ENCODE measurements around the gene ADGRF1.

Gene ADGRF1

DNA sequence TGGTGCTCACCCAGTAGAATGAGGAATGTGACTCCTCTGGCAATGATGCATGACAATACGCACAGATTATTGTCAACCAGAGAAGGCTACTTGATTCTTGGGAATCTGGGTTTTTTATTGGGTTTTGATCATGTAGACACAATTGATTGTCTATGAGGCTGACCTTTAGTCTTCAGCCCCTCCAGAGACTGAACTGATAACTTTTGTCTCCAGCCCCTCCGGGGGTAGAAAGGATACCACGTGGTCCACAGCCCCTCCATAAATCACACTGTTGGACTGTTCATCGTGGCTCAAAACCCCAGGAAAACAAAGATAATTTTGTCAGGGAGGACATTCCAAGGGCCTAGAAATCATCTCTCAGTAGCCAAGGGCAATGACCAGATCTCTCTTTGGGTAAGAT, 62.9 kb downstream of the ADGRF1 start:
- no peak for DNase-seq (ENCODE audit: low read depth, low spot score)

DNA sequence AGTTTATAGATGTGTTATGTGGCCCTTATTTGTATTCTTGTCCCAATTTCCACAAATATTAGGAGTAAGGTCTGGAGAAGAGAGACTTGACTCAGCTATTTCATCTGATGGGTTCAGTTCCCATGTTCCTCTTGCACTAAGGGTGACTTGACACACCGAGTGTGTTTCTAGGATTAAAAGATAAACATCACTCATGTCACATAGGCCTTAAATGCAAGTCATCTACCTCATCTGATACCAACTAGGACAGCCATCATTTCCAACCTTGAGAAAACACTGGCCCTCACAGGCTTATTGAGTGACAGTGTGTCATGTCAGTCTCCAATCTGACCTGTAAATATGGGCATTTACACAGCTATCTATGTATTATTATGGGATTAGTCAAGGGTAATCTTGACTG, 67.3 kb downstream of the ADGRF1 start:
- DNase-seq (ENCODE audit: low read depth, low spot score): no peak

- no peak for DNase-seq (ENCODE audit: low read depth, low spot score)
Measured at GRCh38 chr6:46973029-46973428, 69.1 kb downstream of the ADGRF1 start.

GRCh38 chr6:46972531-46972930, 69.6 kb downstream of the ADGRF1 start:
- DNase-seq (ENCODE audit: low read depth, low spot score): no peak

- DNase-seq (ENCODE audit: low read depth, low spot score): no peak
Measured at GRCh38 chr6:46969206-46969605, 72.9 kb downstream of the ADGRF1 start.

- DNase-seq (ENCODE audit: low read depth, low spot score): no peak
Measured at GRCh38 chr6:46967826-46968349, 74.2 kb downstream of the ADGRF1 start.

DNA sequence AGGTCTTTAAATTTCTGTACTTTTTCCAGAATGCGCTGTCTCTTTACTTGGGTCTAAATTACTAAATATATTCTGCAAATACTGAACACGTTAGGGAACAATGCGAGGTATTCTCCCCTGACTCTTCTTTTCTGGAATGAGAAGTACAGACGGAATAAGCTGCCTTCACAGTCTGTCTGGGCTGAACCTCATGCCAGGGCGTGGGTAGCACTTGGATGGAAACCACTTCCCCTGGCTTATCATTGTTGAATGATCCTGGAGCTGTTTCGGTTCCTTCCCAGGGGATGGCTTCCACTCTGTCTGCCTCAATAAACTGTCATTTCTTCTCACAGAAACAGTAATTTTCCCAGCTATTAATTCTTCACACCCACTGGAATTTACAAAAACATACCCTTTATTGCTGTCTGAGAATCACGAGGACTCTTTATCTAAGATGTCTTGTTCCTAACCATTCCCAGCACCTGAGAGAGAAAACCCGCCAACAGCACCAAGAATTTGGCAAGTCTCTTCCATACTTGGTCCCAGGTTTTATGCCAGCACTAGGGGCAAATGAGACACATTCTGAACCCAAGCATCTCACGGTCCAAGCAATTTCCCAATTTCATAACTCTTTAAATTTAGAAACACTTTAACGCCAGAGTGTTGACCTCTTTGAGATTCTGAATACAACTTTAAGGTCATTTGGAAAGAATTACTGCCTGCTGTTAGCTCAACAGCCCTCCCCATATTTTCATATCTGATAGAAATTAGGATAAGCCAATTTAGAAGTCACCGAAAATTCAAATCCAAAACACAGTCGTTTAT, 77.2 kb downstream of the ADGRF1 start:
- DNase-seq (ENCODE audit: low read depth, low spot score): no peak

- DNase-seq (ENCODE audit: low read depth, low spot score): no peak
Measured at GRCh38 chr6:46963626-46964025, 78.5 kb downstream of the ADGRF1 start.

- no peak for DNase-seq (ENCODE audit: low read depth, low spot score)
Measured at GRCh38 chr6:46963039-46963438, 79.1 kb downstream of the ADGRF1 start.

GRCh38 chr6:46961711-46962110, 80.4 kb downstream of the ADGRF1 start:
- no peak for DNase-seq (ENCODE audit: low read depth, low spot score)

- no peak for DNase-seq (ENCODE audit: low read depth, low spot score)
Measured at GRCh38 chr6:46961232-46961631, 80.9 kb downstream of the ADGRF1 start.

- DNase-seq (ENCODE audit: low read depth, low spot score): no peak
Measured at GRCh38 chr6:46959419-46959818, 82.7 kb downstream of the ADGRF1 start.

GRCh38 chr6:46956409-46956808, 85.7 kb downstream of the ADGRF1 start:
- no peak for DNase-seq (ENCODE audit: low read depth, low spot score)

DNA sequence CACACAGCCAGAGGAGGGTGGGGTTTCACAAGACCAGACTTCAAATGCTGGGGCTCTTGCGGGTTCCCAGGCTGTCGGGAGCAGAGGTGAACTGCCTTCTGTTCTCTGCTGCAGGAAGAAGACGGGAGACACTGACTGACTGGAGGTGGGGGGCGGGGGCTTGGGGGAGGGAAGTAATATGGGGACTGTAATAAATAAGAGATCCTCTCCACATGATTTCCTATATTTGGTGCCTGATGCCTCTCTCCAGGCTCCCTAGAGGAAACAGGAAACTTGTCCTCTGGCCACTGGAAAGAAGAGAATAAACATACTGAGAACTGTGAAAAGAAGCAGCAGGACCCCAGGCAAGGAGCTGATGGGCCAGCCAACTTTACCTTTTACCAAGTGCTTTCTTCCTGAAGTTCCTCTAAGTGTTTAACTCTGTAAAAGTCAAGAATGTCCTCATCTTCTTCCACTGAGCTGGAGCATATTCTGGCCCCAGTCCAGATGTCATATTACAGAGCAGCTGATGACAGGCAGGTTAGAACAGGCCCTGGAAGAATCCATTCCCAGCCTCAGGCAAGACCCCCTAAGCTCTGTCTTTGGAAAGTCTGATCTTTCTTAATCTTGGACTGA, 87.2 kb downstream of the ADGRF1 start:
- DNase-seq (ENCODE audit: low read depth, low spot score): no peak

DNA sequence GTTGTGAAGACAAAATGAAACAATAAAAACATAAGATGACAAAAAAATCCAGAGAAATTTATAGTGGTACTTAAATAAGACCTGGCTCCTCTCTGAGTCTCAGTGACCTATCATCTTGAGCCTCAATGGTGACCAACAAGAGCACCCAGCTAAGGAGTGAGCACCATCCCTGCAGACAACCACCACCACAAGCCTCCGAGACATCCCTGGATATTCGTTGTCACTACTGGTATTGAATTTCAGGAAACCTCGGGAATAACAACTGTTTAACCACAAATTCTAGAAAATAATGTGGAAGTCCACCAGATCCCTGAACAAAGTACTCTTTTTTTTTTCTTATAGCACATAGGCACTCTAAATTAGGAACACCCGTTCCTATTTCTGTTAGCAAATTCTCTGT, 88.2 kb downstream of the ADGRF1 start:
- DNase-seq (ENCODE audit: low read depth, low spot score): no peak

DNA sequence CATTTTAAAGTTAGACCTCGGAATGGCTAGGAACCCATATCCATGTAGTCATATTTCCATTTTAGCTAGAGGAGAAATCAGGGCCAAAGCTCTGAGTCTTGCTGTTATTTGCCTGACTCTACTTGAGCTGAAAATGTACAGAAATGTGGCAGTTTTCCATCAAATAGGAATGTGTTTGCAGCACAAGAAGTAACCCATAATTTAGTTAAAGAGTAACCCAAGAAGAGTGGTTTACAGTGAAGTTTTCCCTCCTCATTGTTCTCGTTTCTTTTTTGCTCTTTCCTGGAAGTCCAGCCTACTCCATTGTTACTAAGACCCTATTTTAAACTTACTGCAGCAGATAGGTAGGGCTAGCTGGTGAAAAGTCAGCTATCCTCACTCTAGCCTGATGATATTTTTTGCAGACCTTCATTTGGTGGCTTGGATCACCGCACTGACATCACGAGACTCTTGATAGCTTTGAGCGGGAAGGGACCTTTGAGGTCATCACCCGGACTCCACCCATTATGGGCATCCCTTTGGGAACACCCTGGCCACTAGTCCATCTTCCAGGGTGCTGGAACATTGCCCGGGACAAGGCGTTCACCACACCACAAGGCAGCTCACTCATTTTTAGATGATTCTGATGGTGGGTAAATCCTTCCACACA, 92.4 kb downstream of the ADGRF1 start:
- no peak for DNase-seq (ENCODE audit: low read depth, low spot score)

- DNase-seq (ENCODE audit: low read depth, low spot score): no peak
Measured at GRCh38 chr6:46948699-46949098, 93.4 kb downstream of the ADGRF1 start.

Measured in activated CD4-positive, CD25-positive, alpha-beta regulatory T cell treated with anti-CD3 and anti-CD28 coated beads, Interleukin-2, amount 50 U/mL, for 16 hours (primary cell).